ENCODE measurements around the gene P3R3URF. TPM values are rescaled to one million over a fixed set of nuclear protein-coding genes. Genes with fewer than 3 reads are reported as not detected.

P3R3URF gene
- total and polyA plus RNA-seq, 8 donors, result not detected

GRCh38 chr1:46203738-46204405 lies 27.6 kb upstream of the P3R3URF start:
- intact Hi-C loops (cut with DNase I), result no loop called here
- peak overlapping the region; percentile 54 to 65 for H3K4me3 ChIP-seq
- H3K27me3 ChIP-seq, result peaks cover 0 to 7% of the 10 kb centered on the region in 2 donors
- no peaks in the 10 kb centered on the region for H3K9me3 ChIP-seq
- peak; percentile 13 for ATAC-seq
- TF ChIP-seq CTCF (IDR thresholded peaks at IDR 0.05), result no peak
- no peak overlapping the region for H3K27ac ChIP-seq
- peaks cover 0 to 24% of the 10 kb centered on the region in 2 donors for H3K4me1 ChIP-seq
- DNase-seq, result no peak
- H3K36me3 ChIP-seq, result no peaks in the 10 kb centered on the region

GRCh38 chr1:46199233-46199749 lies 23.0 kb upstream of the P3R3URF start:
- no peak for TF ChIP-seq CTCF (IDR thresholded peaks at IDR 0.05)
- intact Hi-C loops (cut with DNase I), result no loop called here
- Histone ChIP-seq H3K27me3 (peaks cover 0 to 7% of the 10 kb centered on the region in 2 donors), H3K4me1 (peaks cover 10 to 38% of the 10 kb centered on the region in 2 donors), H3K36me3 (peaks cover 0 to 16% of the 10 kb centered on the region in 2 donors), H3K27ac (no peak overlapping the region), H3K4me3 (no peak overlapping the region), H3K9me3 (no peaks in the 10 kb centered on the region)
- no peak for ATAC-seq
- DNase-seq, result no peak

- H3K4me3 ChIP-seq, result peak within 1 kb of the TSS; percentile 72 to 78
- DNase-seq (peak in 3 of 4 donors; percentile 40 to 96 (median 51)), ATAC-seq (peak; percentile 95)
- H3K36me3 ChIP-seq, result peaks cover 0 to 27% of the 10 kb centered on the region in 2 donors
- H3K27me3 ChIP-seq, result peaks cover 0 to 2% of the 10 kb centered on the region in 2 donors
- no peak for TF ChIP-seq CTCF (IDR thresholded peaks at IDR 0.05)
- peaks cover 10 to 27% of the 10 kb centered on the region in 2 donors for H3K4me1 ChIP-seq
- no peaks in the 10 kb centered on the region for H3K9me3 ChIP-seq
- intact Hi-C loops (cut with DNase I), result no loop called here
- H3K27ac ChIP-seq, result peak within 1 kb of the TSS; percentile 47 to 74
These were observed 21.9 kb upstream of the P3R3URF start, which contains the start of gene POMGNT1 for GRCh38 chr1:46197964-46198811. Gene POMGNT1, minus strand, starts transcription at chr1:46198434. Its CDS starts 613 bp downstream, at chr1:46197821.

- Histone ChIP-seq H3K9me3 (no peaks in the 10 kb centered on the region), H3K4me3 (peak overlapping the region; percentile 72 to 78), H3K36me3 (peaks cover 0 to 34% of the 10 kb centered on the region in 2 donors), H3K4me1 (peaks cover 10 to 22% of the 10 kb centered on the region in 2 donors), H3K27me3 (no peaks in the 10 kb centered on the region), H3K27ac (peak overlapping the region in 1 of 2 donors; percentile 53)
- DNase-seq (no peak), ATAC-seq (no peak)
- intact Hi-C loops (cut with DNase I), result no loop called here
- no peak for TF ChIP-seq CTCF (IDR thresholded peaks at IDR 0.05)
These were observed 21.3 kb upstream of the P3R3URF start for GRCh38 chr1:46197560-46197963.

- intact Hi-C loops (cut with DNase I), result no loop called here
These were observed 20.3 kb upstream of the P3R3URF start for GRCh38 chr1:46196609-46197008.

More at GRCh38 chr1:46196609-46197008, 20.3 kb upstream of the P3R3URF start:
- H3K27ac ChIP-seq, result no peak overlapping the region
- ATAC-seq, result no peak
- peaks cover 10 to 22% of the 10 kb centered on the region in 2 donors for H3K4me1 ChIP-seq
- H3K4me3 ChIP-seq, result no peak overlapping the region
- no peaks in the 10 kb centered on the region for H3K27me3 ChIP-seq
- peaks cover 0 to 43% of the 10 kb centered on the region in 2 donors for H3K36me3 ChIP-seq
- TF ChIP-seq CTCF (IDR thresholded peaks at IDR 0.05), result no peak
- no peaks in the 10 kb centered on the region for H3K9me3 ChIP-seq
- no peak for DNase-seq

Measured in left lung (tissue), 10 donors.